ENCODE data around the gene APOBEC3G.

Gene APOBEC3G

DNA sequence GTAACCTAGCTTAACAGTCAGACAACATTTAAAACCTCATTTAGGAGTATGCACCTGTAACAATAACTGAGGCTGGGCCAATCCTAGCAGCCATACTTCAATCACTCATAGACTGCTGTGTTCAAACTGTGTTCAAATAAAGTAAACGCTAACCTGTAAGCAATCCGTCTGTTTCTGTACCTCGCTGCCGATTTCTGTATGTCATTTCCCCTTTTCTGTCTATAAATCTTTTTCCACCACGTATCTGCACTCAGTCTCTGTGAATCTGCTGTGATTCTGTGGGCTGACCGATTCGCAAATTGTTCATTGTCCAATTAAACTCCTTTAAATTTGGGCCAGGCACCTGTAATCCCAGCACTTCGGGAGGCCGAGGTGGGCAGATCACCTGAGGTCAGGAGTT lies 32.3 kb downstream of the APOBEC3G start:
- no peak for TF ChIP-seq ARNT (IDR thresholded peaks at IDR 0.05)
- TF ChIP-seq FOXK2 (IDR thresholded peaks at IDR 0.05): no peak
- TF ChIP-seq LEF1 (IDR thresholded peaks at IDR 0.05; ENCODE audit: borderline replicate concordance): no peak
- TF ChIP-seq, protein P1, sequence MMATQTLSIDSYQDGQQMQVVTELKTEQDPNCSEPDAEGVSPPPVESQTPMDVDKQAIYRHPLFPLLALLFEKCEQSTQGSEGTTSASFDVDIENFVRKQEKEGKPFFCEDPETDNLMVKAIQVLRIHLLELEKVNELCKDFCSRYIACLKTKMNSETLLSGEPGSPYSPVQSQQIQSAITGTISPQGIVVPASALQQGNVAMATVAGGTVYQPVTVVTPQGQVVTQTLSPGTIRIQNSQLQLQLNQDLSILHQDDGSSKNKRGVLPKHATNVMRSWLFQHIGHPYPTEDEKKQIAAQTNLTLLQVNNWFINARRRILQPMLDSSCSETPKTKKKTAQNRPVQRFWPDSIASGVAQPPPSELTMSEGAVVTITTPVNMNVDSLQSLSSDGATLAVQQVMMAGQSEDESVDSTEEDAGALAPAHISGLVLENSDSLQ (IDR thresholded peaks at IDR 0.05): no peak
- TF ChIP-seq ZNF384 (IDR thresholded peaks at IDR 0.05): no peak
- TF ChIP-seq SP1 (IDR thresholded peaks at IDR 0.05): no peak
- no peak for TF ChIP-seq NFRKB (IDR thresholded peaks at IDR 0.05)
- TF ChIP-seq FOXM1 (IDR thresholded peaks at IDR 0.05; ENCODE audit: borderline replicate concordance): no peak
- TF ChIP-seq FOXA1 (IDR thresholded peaks at IDR 0.05): no peak
- no peak for TF ChIP-seq L3MBTL2 (conservative IDR thresholded peaks at IDR 0.05)
- TF ChIP-seq BHLHE40 (IDR thresholded peaks at IDR 0.05; ENCODE audit: borderline replicate concordance): no peak
- no peak for TF ChIP-seq CTBP1 (IDR thresholded peaks at IDR 0.05; ENCODE audit: borderline replicate concordance)
- no peak for TF ChIP-seq TARDBP (IDR thresholded peaks at IDR 0.05)
- no peak for TF ChIP-seq SUZ12 (IDR thresholded peaks at IDR 0.05)
- no peak for TF ChIP-seq HDGF (IDR thresholded peaks at IDR 0.05; ENCODE audit: borderline replicate concordance)
- no peak for TF ChIP-seq ELF4 (IDR thresholded peaks at IDR 0.05)
- DNase-seq (ENCODE audit: extremely low spot score): no peak
- POLR2A ChIA-PET: no interaction called here
- CTCF ChIA-PET: no interaction called here

GRCh38 chr22:39110631-39111561 lies 33.8 kb downstream of the APOBEC3G start:
- CTCF ChIA-PET: no interaction called here
- POLR2A ChIA-PET: interaction anchor here (0.8 kb wide), 1 partner anchor 12 kb away, joined by 3 read pairs; no protein-coding TSS in a partner anchor
- no peak for DNase-seq (ENCODE audit: extremely low spot score)
- TF ChIP-seq, protein P1 (IDR thresholded peaks at IDR 0.05): peak; percentile 88
- TF ChIP-seq HDGF (IDR thresholded peaks at IDR 0.05; ENCODE audit: borderline replicate concordance) (no peak), CTBP1 (IDR thresholded peaks at IDR 0.05; ENCODE audit: borderline replicate concordance) (no peak), FOXM1 (IDR thresholded peaks at IDR 0.05; ENCODE audit: borderline replicate concordance) (no peak)

DNA sequence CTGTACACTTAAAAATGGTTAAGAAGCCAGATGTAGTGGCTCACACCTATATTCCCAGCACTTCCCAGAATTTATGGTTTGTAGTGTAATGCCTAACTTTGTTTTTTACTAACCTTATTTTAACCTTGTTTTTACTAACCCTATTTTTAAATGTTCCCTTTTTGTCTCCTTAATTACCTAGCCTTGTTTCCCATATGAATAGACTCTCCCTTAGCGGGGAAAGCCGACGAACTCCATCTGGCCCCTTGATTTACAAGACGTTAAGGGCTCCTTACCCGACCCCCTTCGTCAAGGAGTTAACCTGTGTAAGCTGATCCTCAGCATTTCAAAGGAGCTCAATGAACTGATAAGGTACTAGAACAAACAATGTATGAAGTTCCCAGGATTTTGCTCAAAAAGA lies 37.0 kb downstream of the APOBEC3G start:
- ChIA-PET POLR2A (interaction anchor here (0.6 kb wide), 1 partner anchor 248 kb away, joined by 4 read pairs; no protein-coding TSS in a partner anchor), CTCF (interaction anchor here (0.7 to 1.9 kb wide), 2 partner anchors 345 to 348 kb away, joined by 3 to 6 read pairs; no protein-coding TSS in a partner anchor)
- peak; percentile 24 for TF ChIP-seq ZNF384 (IDR thresholded peaks at IDR 0.05)
- TF ChIP-seq FOXM1 (IDR thresholded peaks at IDR 0.05; ENCODE audit: borderline replicate concordance): no peak
- no peak for TF ChIP-seq TARDBP (IDR thresholded peaks at IDR 0.05)
- no peak for TF ChIP-seq ELF4 (IDR thresholded peaks at IDR 0.05)
- no peak for TF ChIP-seq ARNT (IDR thresholded peaks at IDR 0.05)
- peak; percentile 14 for DNase-seq (ENCODE audit: extremely low spot score)

DNA sequence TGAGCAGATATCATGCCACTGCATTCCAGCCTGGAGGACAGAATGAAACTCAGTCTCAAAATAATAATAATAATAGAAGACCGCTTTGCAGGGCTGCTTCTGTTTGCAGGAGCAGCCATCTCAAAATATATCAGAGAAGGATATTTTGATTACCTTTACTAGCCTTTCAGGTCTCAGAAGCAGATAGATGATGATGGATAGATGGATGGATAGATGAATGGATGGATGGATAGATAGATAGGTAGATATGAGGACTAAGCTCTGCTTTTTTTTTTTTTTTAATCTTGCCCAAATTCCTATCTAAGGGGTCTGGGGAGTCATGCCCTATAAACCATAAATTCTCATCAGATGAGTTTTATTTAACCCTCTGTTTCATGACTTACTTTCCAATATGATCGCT lies 38.5 kb downstream of the APOBEC3G start:
- DNase-seq (ENCODE audit: extremely low spot score): no peak
- ChIA-PET POLR2A (no interaction called here), CTCF (interaction anchor here (0.6 kb wide), 1 partner anchor 8 kb away, joined by 3 read pairs; no protein-coding TSS in a partner anchor)
- TF ChIP-seq BHLHE40 (IDR thresholded peaks at IDR 0.05; ENCODE audit: borderline replicate concordance): no peak
- no peak for TF ChIP-seq ARNT (IDR thresholded peaks at IDR 0.05)
- no peak for TF ChIP-seq LEF1 (IDR thresholded peaks at IDR 0.05; ENCODE audit: borderline replicate concordance)
- TF ChIP-seq L3MBTL2 (conservative IDR thresholded peaks at IDR 0.05): no peak
- TF ChIP-seq TARDBP (IDR thresholded peaks at IDR 0.05): no peak
- no peak for TF ChIP-seq SUZ12 (IDR thresholded peaks at IDR 0.05)
- TF ChIP-seq FOXK2 (IDR thresholded peaks at IDR 0.05): no peak
- TF ChIP-seq ELF4 (IDR thresholded peaks at IDR 0.05): no peak

GRCh38 chr22:39115977-39116621 lies 39.0 kb downstream of the APOBEC3G start:
- CTCF ChIA-PET: no interaction called here
- DNase-seq (ENCODE audit: extremely low spot score): no peak
- no peak for TF ChIP-seq BHLHE40 (IDR thresholded peaks at IDR 0.05; ENCODE audit: borderline replicate concordance)
- POLR2A ChIA-PET: no interaction called here

GRCh38 chr22:39117585-39118191 lies 40.6 kb downstream of the APOBEC3G start:
- DNase-seq (ENCODE audit: extremely low spot score): peak; percentile 43
- TF ChIP-seq ZNF384 (IDR thresholded peaks at IDR 0.05) (no peak), CTBP1 (IDR thresholded peaks at IDR 0.05; ENCODE audit: borderline replicate concordance) (no peak), SP1 (IDR thresholded peaks at IDR 0.05) (no peak), FOXK2 (IDR thresholded peaks at IDR 0.05) (no peak), NFRKB (IDR thresholded peaks at IDR 0.05) (no peak), BHLHE40 (IDR thresholded peaks at IDR 0.05; ENCODE audit: borderline replicate concordance) (no peak), SUZ12 (IDR thresholded peaks at IDR 0.05) (no peak), HDGF (IDR thresholded peaks at IDR 0.05; ENCODE audit: borderline replicate concordance) (no peak), ELF4 (IDR thresholded peaks at IDR 0.05) (no peak)
- TF ChIP-seq, protein P1 (IDR thresholded peaks at IDR 0.05): no peak
- ChIA-PET POLR2A (no interaction called here), CTCF (interaction anchor here (0.7 kb wide), 1 partner anchor 72 kb away, joined by 3 read pairs; no protein-coding TSS in a partner anchor)

All from HEK293T (cell line).